H1 (cell line): Measurements from ENCODE around the gene EFCAB6. TPM values are rescaled to one million over a fixed set of nuclear protein-coding genes. Genes with fewer than 3 reads are reported as not detected.

Experiments used
- BRCA1 ChIP-seq: IDR thresholded peaks from 2 replicates; pipeline ENCODE4 v1.6.1; 2012; ENCODE audit warnings: low read depth, low read length, improper control_type of control experiment
- CHD1 ChIP-seq: IDR thresholded peaks from 2 replicates; pipeline ENCODE4 v1.6.1; 2012; ENCODE audit warnings: low read depth, low read length, improper control_type of control experiment
- JUN ChIP-seq: IDR thresholded peaks from 2 replicates; pipeline ENCODE4 v1.6.1; 2011; ENCODE audit warnings: low read depth, mild to moderate bottlenecking, improper control_type of control experiment, low read length
- SIN3A ChIP-seq, 2 experiments: IDR thresholded peaks in 1 of 2; conservative IDR thresholded peaks in 1 of 2; 2 replicates each; pipeline ENCODE4 v1.6.1; 2011 to 2012; ENCODE audit warnings: low read length in 2 of 2, improper control_type of control experiment in 1 of 2, low read depth in 1 of 2, mild to moderate bottlenecking in 1 of 2
- SP4 ChIP-seq: IDR thresholded peaks from 2 replicates; pipeline ENCODE4 v1.6.1; 2012; ENCODE audit warnings: low read length, inconsistent platforms
- polyA plus RNA-seq, 7 experiments: library from polyadenylated mRNA; depleted of rRNA in 3 of 7; stranded (reverse) in 5 of 7; unstranded in 2 of 7; fragments of >200 nt in 5 of 7; fragments of 200-250 nt in 2 of 7; gene quantifications; 1 replicate in 5 of 7; 2 replicates in 1 of 7; 4 replicates in 1 of 7; pipeline versions ENCODE4 v1.2.1 to v1.2.3, GENCODE V29; 2011 to 2013; ENCODE audit warnings: missing spikeins in 2 of 7, mixed read lengths in 2 of 7
- total RNA-seq: library from RNA; stranded (reverse); fragmentation: NEBNext Ultra II Directional; extraction: Animal tissue kit (Norgen Biotek cat#: 25700); gene quantifications from 2 replicates; pipeline ENCODE4 v1.2.1, GENCODE V29; 2021
- TF ChIP-seq, protein P1 (sequence below): IDR thresholded peaks from 2 replicates; pipeline ENCODE4 v1.6.1; 2012; ENCODE audit warnings: inconsistent platforms

The EFCAB6 gene
- total and polyA plus RNA-seq, 2 of the 8 experiments (the other 6 are each of a cell fraction or from before 2014, with no cell fraction given): 0.32 to 1.7 TPM

DNA sequence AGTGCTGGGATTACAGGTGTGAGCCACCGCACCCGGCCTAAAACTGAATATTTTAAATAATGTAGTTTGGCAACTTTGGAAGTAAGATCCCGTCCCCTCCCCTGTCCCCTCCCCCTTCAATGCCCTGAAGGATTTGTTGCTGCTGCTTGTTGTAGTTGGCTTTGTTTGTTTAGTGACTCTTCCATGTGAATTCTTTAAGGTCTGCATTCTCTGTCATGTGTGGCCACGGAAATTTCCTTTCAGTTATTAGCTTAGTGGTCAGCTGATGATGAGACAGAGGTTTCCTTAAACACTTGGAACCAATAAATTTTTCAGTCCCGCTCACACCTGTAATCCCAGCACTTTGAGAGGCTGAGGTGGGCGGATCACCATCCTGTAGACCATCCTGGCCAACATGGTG lies 290.4 kb downstream of the EFCAB6 start (continued):
- no peak for TF ChIP-seq SP4
- no peak for TF ChIP-seq BRCA1
- no peak for TF ChIP-seq SIN3A (conservative IDR thresholded peaks at IDR 0.05 in 1 of 2, IDR thresholded peaks at IDR 0.05 in 1 of 2; ENCODE audit: low read depth in 1 of 2, low read length in 2 of 2)
- TF ChIP-seq, protein P1, sequence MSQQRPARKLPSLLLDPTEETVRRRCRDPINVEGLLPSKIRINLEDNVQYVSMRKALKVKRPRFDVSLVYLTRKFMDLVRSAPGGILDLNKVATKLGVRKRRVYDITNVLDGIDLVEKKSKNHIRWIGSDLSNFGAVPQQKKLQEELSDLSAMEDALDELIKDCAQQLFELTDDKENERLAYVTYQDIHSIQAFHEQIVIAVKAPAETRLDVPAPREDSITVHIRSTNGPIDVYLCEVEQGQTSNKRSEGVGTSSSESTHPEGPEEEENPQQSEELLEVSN: no peak
- no peak for TF ChIP-seq CHD1
- TF ChIP-seq JUN: no peak
